Neural progenitor cell (in vitro differentiated cells): ENCODE measurements around the gene RXRB. TPM values are rescaled to one million over a fixed set of nuclear protein-coding genes. Genes with fewer than 3 reads are reported as not detected.
A peak's percentile ranks its signal among the peaks of the same experiment; 100 is the strongest.

Experiments
- DNase-seq: peaks from one replicate; pipeline ENCODE4 v3.0.0-alpha.2; 2016; ENCODE audit warnings: low spot score
- H2AFZ ChIP-seq: fragments of 200-600 bp; sonication (generic); replicated peaks from 2 replicates; pipeline ENCODE4 v1.6.1; 2016; ENCODE audit warnings: antibody characterized with exemption
- H3F3A ChIP-seq: fragments of 200-600 bp; sonication (generic); 2 replicates; pipeline ENCODE4 v1.6.1; 2016; ENCODE audit warnings: antibody characterized with exemption, low read depth
- H3K27ac ChIP-seq: fragments of 200-600 bp; sonication (generic); 2 replicates; pipeline ENCODE4 v1.5.1; 2016; ENCODE audit warnings: mild to moderate bottlenecking
- H3K27me3 ChIP-seq: fragments of 200-600 bp; sonication (generic); 2 replicates; pipeline ENCODE4 v1.6.1; 2016; ENCODE audit warnings: mild to moderate bottlenecking, moderate library complexity
- H3K36me3 ChIP-seq: fragments of 200-600 bp; sonication (generic); 2 replicates; pipeline ENCODE4 v1.5.1; 2016
- H3K4me1 ChIP-seq: fragments of 200-600 bp; sonication (generic); 2 replicates; pipeline ENCODE4 v1.6.1; 2016; ENCODE audit warnings: mixed run types
- H3K4me2 ChIP-seq: fragments of 200-600 bp; sonication (generic); 2 replicates; pipeline ENCODE4 v1.6.1; 2016
- H3K4me3 ChIP-seq: fragments of 200-600 bp; sonication (generic); 2 replicates; pipeline ENCODE4 v1.5.1; 2016
- H3K79me2 ChIP-seq: fragments of 200-600 bp; sonication (generic); 2 replicates; pipeline ENCODE4 v1.6.1; 2016; ENCODE audit warnings: low read depth
- H3K9ac ChIP-seq: fragments of 200-600 bp; sonication (generic); 2 replicates; pipeline ENCODE4 v1.6.1; 2016
- H3K9me3 ChIP-seq: fragments of 200-600 bp; sonication (generic); 2 replicates; pipeline ENCODE4 v1.5.1; 2016; ENCODE audit warnings: low read depth
- H4K20me1 ChIP-seq: fragments of 200-600 bp; sonication (generic); 2 replicates; pipeline ENCODE4 v1.6.1; 2016; ENCODE audit warnings: low read depth
- H3K27ac Mint-ChIP-seq: 3 replicates; pipeline ENCODE4 v1.8.0; 2021; ENCODE audit warnings: mixed read lengths
- H3K27me3 Mint-ChIP-seq: 2 replicates; pipeline ENCODE4 v1.8.0; 2022; ENCODE audit warnings: low read depth, mild to moderate bottlenecking, inconsistent platforms, moderate library complexity, mixed read lengths; ENCODE audit not compliant: insufficient read depth
- H3K36me3 Mint-ChIP-seq: 3 replicates; pipeline ENCODE4 v1.8.0; 2021; ENCODE audit warnings: mixed read lengths
- H3K4me1 Mint-ChIP-seq: 3 replicates; pipeline ENCODE4 v1.8.0; 2021; ENCODE audit warnings: mixed read lengths
- H3K4me3 Mint-ChIP-seq: 3 replicates; pipeline ENCODE4 v1.8.0; 2021; ENCODE audit warnings: mild to moderate bottlenecking, moderate library complexity, mixed read lengths
- H3K9me3 Mint-ChIP-seq: 3 replicates; pipeline ENCODE4 v1.8.0; 2020; ENCODE audit warnings: mixed read lengths
- CTCF ChIP-seq: fragments of 200-600 bp; sonication (generic); IDR thresholded peaks from 2 replicates; pipeline ENCODE4 v1.5.1; 2017; ENCODE audit warnings: antibody characterized with exemption, mild to moderate bottlenecking
- EZH2 ChIP-seq: fragments of 200-600 bp; sonication (generic); IDR thresholded peaks from 2 replicates; pipeline ENCODE4 v1.6.1; 2017; ENCODE audit warnings: antibody characterized with exemption, mild to moderate bottlenecking, moderate library complexity
- EZH2phosphoT487 ChIP-seq: fragments of 200-600 bp; sonication (generic); IDR thresholded peaks from 2 replicates; pipeline ENCODE4 v1.6.1; 2017; ENCODE audit warnings: antibody characterized with exemption
- total RNA-seq: library from RNA; depleted of rRNA; stranded (reverse); fragments of >200 nt; gene quantifications from 2 replicates; pipeline ENCODE4 v1.2.3, GENCODE V29; 2015; ENCODE audit warnings: low replicate concordance

The RXRB gene
- total RNA-seq, 1 donor from 2014 or later: 10.2 TPM

- Mint-ChIP-seq H3K27me3 (peaks cover 6% of the 10 kb centered on the region), H3K36me3 (no peaks in the 10 kb centered on the region), H3K9me3 (no peaks in the 10 kb centered on the region), H3K27ac (no peak overlapping the region), H3K4me3 (no peak overlapping the region), H3K4me1 (no peaks in the 10 kb centered on the region)
- Histone ChIP-seq H3F3A (no peaks in the 10 kb centered on the region), H3K9me3 (no peaks in the 10 kb centered on the region), H4K20me1 (no peaks in the 10 kb centered on the region), H3K4me2 (no peak overlapping the region), H3K9ac (no peak overlapping the region), H3K27ac (no peak overlapping the region), H3K4me1 (no peaks in the 10 kb centered on the region), H3K4me3 (no peak overlapping the region), H2AFZ (no peak overlapping the region), H3K36me3 (no peaks in the 10 kb centered on the region), H3K79me2 (no peaks in the 10 kb centered on the region), H3K27me3 (peaks cover 21% of the 10 kb centered on the region)
- DNase-seq: no peak
- TF ChIP-seq CTCF: no peak
- no peak for TF ChIP-seq EZH2
- no peak for TF ChIP-seq EZH2phosphoT487
Measured at GRCh38 chr6:33183071-33183683, 17.3 kb downstream of the RXRB start.

- H3F3A ChIP-seq: no peaks in the 10 kb centered on the region
- peaks cover 3% of the 10 kb centered on the region for H3K27me3 ChIP-seq
- no peak overlapping the region for H3K4me3 ChIP-seq
- H3K79me2 ChIP-seq: no peaks in the 10 kb centered on the region
- Mint-ChIP-seq H3K4me1 (no peaks in the 10 kb centered on the region), H3K27me3 (peaks cover 9% of the 10 kb centered on the region), H3K9me3 (no peaks in the 10 kb centered on the region), H3K4me3 (no peak overlapping the region), H3K27ac (peak overlapping the region; percentile 17), H3K36me3 (no peaks in the 10 kb centered on the region)
- H3K4me2 ChIP-seq: no peak overlapping the region
- H3K9me3 ChIP-seq: no peaks in the 10 kb centered on the region
- no peak for DNase-seq
- H3K9ac ChIP-seq: no peak overlapping the region
- H3K27ac ChIP-seq: no peak overlapping the region
- H3K36me3 ChIP-seq: no peaks in the 10 kb centered on the region
- TF ChIP-seq EZH2 (no peak), EZH2phosphoT487 (no peak), CTCF (no peak)
- H3K4me1 ChIP-seq: no peaks in the 10 kb centered on the region
- no peak overlapping the region for H2AFZ ChIP-seq
- no peaks in the 10 kb centered on the region for H4K20me1 ChIP-seq
Measured at GRCh38 chr6:33181141-33181540, 19.3 kb downstream of the RXRB start.

GRCh38 chr6:33178755-33179475 lies 21.6 kb downstream of the RXRB start:
- no peaks in the 10 kb centered on the region for H3K79me2 ChIP-seq
- TF ChIP-seq EZH2 (no peak), CTCF (no peak), EZH2phosphoT487 (no peak)
- H4K20me1 ChIP-seq: no peaks in the 10 kb centered on the region
- H3K36me3 ChIP-seq: no peaks in the 10 kb centered on the region
- H3K9me3 Mint-ChIP-seq: no peaks in the 10 kb centered on the region
- no peak overlapping the region for H3K4me2 ChIP-seq
- H3K4me1 Mint-ChIP-seq: no peaks in the 10 kb centered on the region
- no peak overlapping the region for H3K27ac ChIP-seq
- H2AFZ ChIP-seq: no peak overlapping the region
- H3K4me3 ChIP-seq: no peak overlapping the region
- H3K27me3 Mint-ChIP-seq: peaks cover 11% of the 10 kb centered on the region
- H3F3A ChIP-seq: no peaks in the 10 kb centered on the region
- no peak overlapping the region for H3K4me3 Mint-ChIP-seq
- H3K27ac Mint-ChIP-seq: peak overlapping the region; percentile 90
- no peak overlapping the region for H3K9ac ChIP-seq
- DNase-seq: no peak
- no peaks in the 10 kb centered on the region for H3K27me3 ChIP-seq
- H3K4me1 ChIP-seq: no peaks in the 10 kb centered on the region
- no peaks in the 10 kb centered on the region for H3K9me3 ChIP-seq
- no peaks in the 10 kb centered on the region for H3K36me3 Mint-ChIP-seq
